Erythroblast (primary cell): ENCODE results near the gene RNASE7.

Source experiments
- GATA1 ChIP-seq: IDR thresholded peaks from 2 replicates; pipeline ENCODE4 v1.6.1; 2011; ENCODE audit warnings: low read depth, mild to moderate bottlenecking, control low read depth, low read length, moderate library complexity
- POLR2A ChIP-seq: IDR thresholded peaks from 2 replicates; pipeline ENCODE4 v1.6.1; 2011; ENCODE audit warnings: mild to moderate bottlenecking, low read length

GRCh38 chr14:21037156-21037555 lies 5.0 kb upstream of the RNASE7 start:
- TF ChIP-seq POLR2A, result no peak
- no peak for TF ChIP-seq GATA1
